Mucosa of stomach (tissue), 1 donor: ENCODE measurements around the gene AMN1.
"Not testable (repeated sequence)": the region's sequence is repeated elsewhere in the genome, so short reads cannot be mapped to it uniquely, and the experiment has no call there.

Experiments used
- H3K27me3 ChIP-seq: one replicate; pipeline ENCODE4 v1.7.0; 2013; ENCODE audit warnings: mild to moderate bottlenecking, low read length; ENCODE audit not compliant: control insufficient read depth, insufficient read depth
- H3K36me3 ChIP-seq: one replicate; pipeline ENCODE4 v1.7.0; 2013; ENCODE audit warnings: low read length; ENCODE audit not compliant: control insufficient read depth, insufficient read depth
- H3K4me1 ChIP-seq: one replicate; pipeline ENCODE4 v1.7.0; 2013; ENCODE audit warnings: mild to moderate bottlenecking, low read length; ENCODE audit not compliant: control insufficient read depth, insufficient read depth
- H3K4me3 ChIP-seq: one replicate; pipeline ENCODE4 v1.7.0; 2013; ENCODE audit warnings: low read length
- H3K9ac ChIP-seq: one replicate; pipeline ENCODE4 v1.7.0; 2013; ENCODE audit warnings: mild to moderate bottlenecking, low read length, moderate library complexity
- H3K9me3 ChIP-seq: one replicate; pipeline ENCODE4 v1.7.0; 2013; ENCODE audit warnings: mild to moderate bottlenecking, low read length, moderate library complexity; ENCODE audit not compliant: control insufficient read depth
- donor health status: Pancreatic carcinoma.

Gene AMN1

DNA sequence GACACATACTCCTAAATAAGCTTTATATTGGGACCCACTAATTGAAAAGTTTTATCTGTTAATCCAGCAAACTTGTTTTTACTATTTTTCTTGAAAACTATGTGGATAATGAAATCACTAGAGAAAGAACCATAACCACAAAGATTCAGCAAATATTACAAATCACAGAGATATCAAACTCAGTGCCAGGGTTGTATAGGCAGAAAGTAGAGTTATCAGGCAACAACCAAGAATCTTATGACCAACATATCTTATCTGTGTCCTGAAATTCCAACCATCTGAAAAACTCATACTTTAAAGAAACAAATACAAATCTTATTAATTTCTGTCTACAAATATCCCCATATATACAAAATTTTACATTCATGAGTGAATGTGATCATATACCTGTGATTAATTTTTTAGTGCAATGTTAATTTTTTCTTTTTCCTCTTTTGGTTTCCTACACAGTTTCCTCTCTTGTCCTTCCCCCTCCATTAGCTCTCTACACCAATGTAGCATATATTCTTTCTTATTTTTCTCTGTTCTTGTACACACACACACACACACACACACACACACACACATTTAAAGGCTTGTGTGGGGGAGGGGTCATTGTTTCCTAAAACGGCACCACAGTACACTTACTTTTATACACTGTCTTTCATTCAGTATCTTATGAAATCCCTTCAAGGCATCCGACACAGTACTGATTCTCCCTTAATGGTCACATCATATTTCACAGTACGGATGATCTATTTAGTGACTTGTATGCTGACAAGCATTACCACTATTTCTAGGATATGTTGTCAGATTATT, 18.6 kb downstream of the AMN1 start:
- no peak overlapping the region for H3K9ac ChIP-seq
- peaks cover 8% of the 10 kb centered on the region for H3K4me1 ChIP-seq
- no peaks in the 10 kb centered on the region for H3K9me3 ChIP-seq
- no peak overlapping the region for H3K4me3 ChIP-seq
- no peaks in the 10 kb centered on the region for H3K27me3 ChIP-seq
- H3K36me3 ChIP-seq: no peaks in the 10 kb centered on the region

DNA sequence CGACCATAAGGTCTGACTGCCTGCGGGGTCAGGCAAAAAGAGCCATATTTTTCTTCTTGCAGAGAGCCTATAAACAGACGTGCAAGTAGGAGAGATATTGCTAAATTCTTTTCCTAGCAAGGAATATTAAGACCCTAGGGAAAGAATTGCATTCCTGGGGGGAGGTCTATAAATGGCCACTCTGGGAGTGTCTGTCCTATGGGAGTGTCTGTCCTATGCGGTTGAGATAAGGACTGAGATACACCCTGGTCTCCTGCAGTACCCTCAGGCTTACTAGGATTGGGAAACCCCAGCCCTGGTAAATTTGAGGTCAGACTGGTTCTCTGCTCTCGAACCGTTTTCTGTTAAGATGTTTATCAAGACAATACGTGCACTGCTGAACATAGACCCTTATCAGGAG, 20.7 kb downstream of the AMN1 start:
- not testable (repeated sequence) for H3K36me3 ChIP-seq, H3K4me1 ChIP-seq, H3K27me3 ChIP-seq, H3K9me3 ChIP-seq, H3K9ac ChIP-seq, H3K4me3 ChIP-seq

DNA sequence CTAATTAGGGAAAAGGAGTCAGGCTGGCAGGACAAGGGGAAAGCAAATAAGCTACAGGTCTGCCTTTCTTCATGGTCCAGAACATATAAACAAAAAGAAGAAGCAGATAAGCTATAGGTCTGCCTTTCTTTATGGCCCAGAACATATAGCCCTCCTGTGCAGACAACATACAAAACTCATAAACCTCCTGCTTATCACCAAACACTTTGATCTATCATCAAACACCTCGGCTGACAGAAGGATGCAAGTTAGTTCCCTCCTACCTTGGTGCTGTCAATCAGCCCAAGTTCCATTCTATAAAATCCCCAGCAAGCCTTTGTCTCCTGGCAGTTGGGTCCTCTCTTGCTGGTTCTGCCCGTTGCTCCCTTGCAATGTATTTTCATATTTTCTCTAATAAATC, 23.2 kb downstream of the AMN1 start:
- Histone ChIP-seq H3K27me3 (no peaks in the 10 kb centered on the region), H3K9ac (no peak overlapping the region), H3K4me3 (no peak overlapping the region), H3K36me3 (no peaks in the 10 kb centered on the region), H3K9me3 (no peaks in the 10 kb centered on the region), H3K4me1 (peaks cover 4% of the 10 kb centered on the region)

DNA sequence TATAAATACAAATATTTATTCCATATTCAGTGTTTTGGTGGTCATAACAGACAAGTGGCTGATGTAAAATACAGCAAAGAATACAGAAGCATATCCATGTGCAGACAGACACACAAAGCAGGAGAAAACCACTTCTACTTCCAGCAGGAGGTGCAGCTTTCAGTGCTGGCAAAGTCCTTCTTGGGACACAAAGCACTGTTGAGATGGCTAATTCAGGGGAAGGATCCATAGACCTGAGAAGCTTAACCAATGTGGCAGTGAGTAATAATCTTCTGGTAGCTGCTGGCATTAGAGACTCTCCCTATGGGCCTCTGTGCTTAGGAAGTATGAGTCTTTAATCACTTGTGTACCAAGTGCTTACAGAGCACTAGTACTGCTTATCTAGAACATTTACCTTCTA, 26.8 kb downstream of the AMN1 start:
- no peaks in the 10 kb centered on the region for H3K36me3 ChIP-seq

DNA sequence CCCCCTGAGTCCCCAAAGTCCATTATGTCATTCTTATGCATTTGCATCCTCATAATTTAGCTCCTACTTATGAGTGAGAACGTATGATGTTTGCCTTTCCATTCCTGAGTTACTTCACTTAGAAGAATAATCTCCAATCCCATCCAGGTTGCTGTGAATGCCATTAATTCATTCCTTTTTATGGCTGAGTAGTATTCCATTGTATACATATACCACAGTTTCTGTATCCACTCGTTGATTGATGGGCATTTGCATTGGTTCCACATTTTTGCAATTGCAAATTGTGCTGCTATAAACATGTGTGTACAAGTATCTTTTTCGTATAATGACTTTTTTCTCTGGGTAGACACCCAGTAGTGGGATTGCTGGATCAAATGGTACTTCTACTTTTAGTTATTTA, 38.9 kb downstream of the AMN1 start:
- not testable (repeated sequence) for H3K9me3 ChIP-seq, H3K4me3 ChIP-seq, H3K4me1 ChIP-seq, H3K36me3 ChIP-seq, H3K9ac ChIP-seq, H3K27me3 ChIP-seq

More for the DNA sequence above, 26.8 kb downstream of the AMN1 start:
- H3K4me1 ChIP-seq: peaks cover 4% of the 10 kb centered on the region
- no peaks in the 10 kb centered on the region for H3K27me3 ChIP-seq
- H3K9me3 ChIP-seq: no peaks in the 10 kb centered on the region
- no peak overlapping the region for H3K9ac ChIP-seq
- no peak overlapping the region for H3K4me3 ChIP-seq

DNA sequence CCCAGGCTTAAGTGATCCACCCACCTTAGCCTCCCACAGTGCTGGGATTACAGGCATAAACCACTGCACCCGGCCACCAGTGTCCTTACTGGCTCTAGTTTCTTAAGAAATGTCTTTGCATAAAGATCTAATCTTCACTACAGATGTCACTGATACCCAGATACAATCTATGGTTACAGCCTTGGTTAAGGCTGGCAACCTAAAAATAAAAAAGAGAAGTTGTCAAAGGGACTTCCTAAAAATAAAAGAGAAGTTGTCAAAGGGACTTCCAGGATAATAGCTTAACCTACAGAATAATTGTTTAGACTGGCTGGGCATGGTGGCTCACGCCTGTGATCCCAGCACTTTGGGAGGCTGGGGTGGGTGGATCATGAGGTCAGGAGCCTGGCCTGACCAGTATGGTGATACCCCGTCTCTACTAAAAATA, 41.7 kb downstream of the AMN1 start:
- H3K4me1 ChIP-seq: no peaks in the 10 kb centered on the region
- H3K4me3 ChIP-seq: no peak overlapping the region
- H3K9ac ChIP-seq: no peak overlapping the region
- H3K27me3 ChIP-seq: no peaks in the 10 kb centered on the region
- H3K9me3 ChIP-seq: peaks cover 10% of the 10 kb centered on the region
- H3K36me3 ChIP-seq: no peaks in the 10 kb centered on the region

DNA sequence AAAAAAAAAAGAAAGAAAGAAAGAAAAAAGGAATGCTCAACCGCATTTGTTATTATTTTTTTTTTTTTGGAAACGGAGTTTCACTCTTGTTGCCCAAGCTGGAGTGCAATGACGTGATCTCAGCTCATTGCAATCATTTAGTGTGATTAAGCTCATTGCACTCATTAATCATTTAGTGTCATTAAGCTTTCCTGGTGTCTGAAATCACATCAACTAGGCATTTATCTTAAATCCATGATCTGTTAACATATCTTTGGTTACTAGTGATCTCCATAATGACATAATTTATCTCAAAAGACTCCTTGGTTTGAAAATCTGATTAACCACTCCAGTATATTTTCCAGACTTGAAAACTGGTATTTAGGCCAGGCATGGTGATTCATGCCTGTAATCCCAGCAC, 43.0 kb downstream of the AMN1 start:
- no peaks in the 10 kb centered on the region for H3K27me3 ChIP-seq
- no peak overlapping the region for H3K9ac ChIP-seq
- H3K4me1 ChIP-seq: no peaks in the 10 kb centered on the region
- no peak overlapping the region for H3K4me3 ChIP-seq
- H3K36me3 ChIP-seq: no peaks in the 10 kb centered on the region
- peaks cover 10% of the 10 kb centered on the region for H3K9me3 ChIP-seq

DNA sequence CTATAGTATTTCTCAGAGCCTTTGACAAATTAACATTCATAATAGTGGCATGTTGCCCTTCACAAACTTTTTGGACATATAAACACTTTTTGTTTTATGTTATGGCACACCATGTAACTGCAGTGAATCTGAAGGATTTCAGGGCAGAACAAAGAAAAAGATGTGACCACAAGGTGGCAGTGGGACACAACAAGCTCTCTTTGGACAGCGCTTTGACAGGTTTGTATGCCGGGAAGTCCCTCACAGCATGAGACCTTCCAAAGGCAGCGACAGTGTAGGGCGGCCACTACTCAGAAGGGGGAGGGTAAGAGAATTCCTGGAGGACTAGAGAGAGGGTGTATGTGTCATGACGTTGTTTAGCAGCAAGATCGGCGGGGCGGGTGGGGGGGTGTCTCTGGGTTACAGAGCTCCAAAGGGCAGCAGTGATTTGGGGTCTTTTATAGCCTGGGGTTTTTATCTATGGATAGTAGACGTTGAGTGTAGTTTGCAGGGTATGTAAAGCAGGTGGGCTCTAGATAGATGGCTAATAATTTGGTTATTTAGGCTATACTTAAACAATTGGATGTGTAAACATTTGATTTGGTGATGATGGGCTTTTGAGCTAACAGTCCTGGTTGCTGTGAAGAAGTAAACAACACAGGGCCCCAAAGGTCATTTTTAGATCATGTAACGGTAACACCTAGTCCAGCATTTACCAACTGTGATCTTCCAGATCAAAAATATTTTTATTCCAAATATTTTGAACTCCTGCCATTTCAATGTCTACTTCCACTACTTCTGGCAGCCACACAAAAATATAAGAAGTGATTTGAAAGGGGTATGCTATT, 46.5 kb downstream of the AMN1 start:
- no peaks in the 10 kb centered on the region for H3K36me3 ChIP-seq
- H3K9ac ChIP-seq: no peak overlapping the region
- no peaks in the 10 kb centered on the region for H3K4me1 ChIP-seq
- no peaks in the 10 kb centered on the region for H3K27me3 ChIP-seq
- H3K4me3 ChIP-seq: no peak overlapping the region
- H3K9me3 ChIP-seq: peaks cover 10% of the 10 kb centered on the region

DNA sequence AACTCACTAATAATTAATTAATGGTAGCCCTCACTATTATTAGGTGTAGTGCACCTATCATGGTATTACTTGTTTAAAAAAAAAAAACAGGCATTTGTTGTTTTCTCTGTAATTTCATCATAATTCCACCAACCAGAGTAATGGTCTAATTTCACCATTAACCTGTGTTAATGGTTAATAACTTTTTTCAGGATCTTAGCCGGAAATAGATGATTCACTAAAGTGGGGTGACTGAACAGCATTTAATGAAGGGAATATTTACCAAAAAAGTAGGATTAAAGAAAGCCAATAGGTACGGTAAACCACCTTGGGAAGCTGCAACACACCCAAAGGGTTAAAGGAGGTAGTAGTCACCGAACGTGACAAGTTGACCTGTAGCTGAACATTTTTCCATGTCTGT, 56.3 kb downstream of the AMN1 start:
- Histone ChIP-seq H3K27me3 (no peaks in the 10 kb centered on the region), H3K4me1 (no peaks in the 10 kb centered on the region), H3K9ac (no peak overlapping the region), H3K4me3 (no peak overlapping the region), H3K9me3 (peaks cover 5% of the 10 kb centered on the region), H3K36me3 (no peaks in the 10 kb centered on the region)

DNA sequence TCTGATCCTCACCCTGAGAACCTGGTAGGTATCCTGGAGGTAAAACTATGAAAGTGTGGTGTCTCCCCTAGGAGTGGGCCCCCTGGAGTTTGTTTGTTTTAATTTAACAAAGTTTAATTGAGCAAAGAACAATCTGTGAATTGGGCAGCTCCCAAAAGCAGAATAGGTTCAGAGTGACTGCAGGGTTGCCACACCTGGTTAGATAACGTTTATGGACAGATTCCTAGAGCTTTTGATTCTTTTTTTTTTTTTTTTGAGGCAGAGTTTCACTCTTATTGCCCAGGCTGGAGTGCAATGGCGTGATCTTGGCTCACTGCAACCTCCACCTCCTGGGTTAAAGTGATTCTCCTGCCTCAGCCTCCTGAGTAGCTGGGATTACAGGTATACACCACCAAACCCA, 59.2 kb downstream of the AMN1 start:
- not testable (repeated sequence) for H3K36me3 ChIP-seq, H3K9ac ChIP-seq, H3K27me3 ChIP-seq, H3K4me3 ChIP-seq, H3K4me1 ChIP-seq, H3K9me3 ChIP-seq

DNA sequence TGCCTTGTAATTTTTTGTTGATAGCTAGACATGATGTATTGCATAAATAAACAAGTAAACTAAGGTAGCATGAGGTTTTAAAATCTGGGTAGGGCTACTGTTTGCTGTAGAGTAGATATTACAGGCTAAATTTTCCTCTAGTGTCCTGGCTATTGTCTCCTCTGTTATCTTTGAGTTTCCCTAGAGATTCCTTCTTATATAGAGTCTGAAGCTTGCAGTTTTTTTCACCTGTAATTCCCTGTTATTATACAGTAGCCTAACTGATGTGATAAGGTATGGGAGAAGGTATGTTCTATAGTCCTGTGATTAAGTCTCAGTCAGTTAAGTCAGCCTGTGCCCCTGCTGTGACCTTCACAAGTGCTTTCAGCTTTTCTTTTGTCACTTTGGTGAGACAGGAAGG, 59.8 kb downstream of the AMN1 start:
- Histone ChIP-seq H3K9me3 (peaks cover 5% of the 10 kb centered on the region), H3K4me3 (no peak overlapping the region), H3K4me1 (no peaks in the 10 kb centered on the region), H3K9ac (no peak overlapping the region), H3K36me3 (no peaks in the 10 kb centered on the region), H3K27me3 (no peaks in the 10 kb centered on the region)

DNA sequence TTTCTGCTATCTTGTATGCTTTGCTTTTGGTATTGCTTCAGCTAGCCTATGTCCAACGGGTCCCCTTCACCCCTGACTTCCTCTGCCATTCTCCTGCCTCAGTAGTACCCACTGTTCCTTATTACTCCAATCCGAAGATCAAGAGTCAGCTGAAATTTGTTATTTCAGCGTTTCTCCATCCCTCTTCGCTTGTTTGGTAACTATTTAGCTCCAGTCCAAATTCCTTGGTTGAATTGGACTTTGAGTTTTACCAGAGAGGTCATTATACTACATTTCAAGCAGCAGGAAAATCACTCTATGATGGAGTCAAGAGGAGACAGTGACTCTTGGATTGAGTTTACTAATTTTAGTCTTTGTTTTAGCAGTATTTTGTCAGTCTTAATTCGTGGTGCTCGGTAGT, 64.8 kb downstream of the AMN1 start:
- no peaks in the 10 kb centered on the region for H3K4me1 ChIP-seq
- H3K27me3 ChIP-seq: no peaks in the 10 kb centered on the region
- H3K9ac ChIP-seq: no peak overlapping the region
- no peak overlapping the region for H3K4me3 ChIP-seq
- peaks cover under 1% of the 10 kb centered on the region for H3K9me3 ChIP-seq
- no peaks in the 10 kb centered on the region for H3K36me3 ChIP-seq
